22Rv1 (cell line): ENCODE data around the gene GTF2A1.

Experiments used
- ZFX ChIP-seq: fragments of 450-650 bp; IDR thresholded peaks from 2 replicates; pipeline ENCODE4 v1.6.1; 2017; ENCODE audit warnings: antibody characterized with exemption, borderline replicate concordance
- TF ChIP-seq, protein P1 (sequence below): fragments of 450-650 bp; IDR thresholded peaks from 2 replicates; pipeline ENCODE4 v1.5.1; 2017; ENCODE audit warnings: mild to moderate bottlenecking

DNA sequence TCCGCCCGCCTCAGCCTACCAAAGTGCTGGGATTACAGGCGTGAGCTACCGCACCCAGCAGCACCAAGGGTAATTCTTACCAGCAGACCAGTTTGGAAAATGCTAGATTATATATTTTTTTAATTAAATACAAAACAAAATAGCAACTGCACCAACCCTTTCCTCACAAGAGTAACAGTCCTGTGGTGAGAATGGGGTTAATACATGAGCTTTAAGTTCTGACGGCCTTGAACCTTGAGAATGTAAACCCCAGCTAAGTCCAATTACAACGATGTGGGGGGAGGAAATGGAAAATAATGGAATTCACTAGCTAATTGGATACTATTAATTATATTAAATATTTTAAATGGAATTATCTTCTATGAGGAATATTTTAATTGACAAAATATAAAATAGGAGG is 82.3 kb downstream of the GTF2A1 start:
- TF ChIP-seq, protein P1, sequence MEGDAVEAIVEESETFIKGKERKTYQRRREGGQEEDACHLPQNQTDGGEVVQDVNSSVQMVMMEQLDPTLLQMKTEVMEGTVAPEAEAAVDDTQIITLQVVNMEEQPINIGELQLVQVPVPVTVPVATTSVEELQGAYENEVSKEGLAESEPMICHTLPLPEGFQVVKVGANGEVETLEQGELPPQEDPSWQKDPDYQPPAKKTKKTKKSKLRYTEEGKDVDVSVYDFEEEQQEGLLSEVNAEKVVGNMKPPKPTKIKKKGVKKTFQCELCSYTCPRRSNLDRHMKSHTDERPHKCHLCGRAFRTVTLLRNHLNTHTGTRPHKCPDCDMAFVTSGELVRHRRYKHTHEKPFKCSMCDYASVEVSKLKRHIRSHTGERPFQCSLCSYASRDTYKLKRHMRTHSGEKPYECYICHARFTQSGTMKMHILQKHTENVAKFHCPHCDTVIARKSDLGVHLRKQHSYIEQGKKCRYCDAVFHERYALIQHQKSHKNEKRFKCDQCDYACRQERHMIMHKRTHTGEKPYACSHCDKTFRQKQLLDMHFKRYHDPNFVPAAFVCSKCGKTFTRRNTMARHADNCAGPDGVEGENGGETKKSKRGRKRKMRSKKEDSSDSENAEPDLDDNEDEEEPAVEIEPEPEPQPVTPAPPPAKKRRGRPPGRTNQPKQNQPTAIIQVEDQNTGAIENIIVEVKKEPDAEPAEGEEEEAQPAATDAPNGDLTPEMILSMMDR = no peak
- no peak for TF ChIP-seq ZFX
